ENCODE measurements around the gene C2orf74.

DNA sequence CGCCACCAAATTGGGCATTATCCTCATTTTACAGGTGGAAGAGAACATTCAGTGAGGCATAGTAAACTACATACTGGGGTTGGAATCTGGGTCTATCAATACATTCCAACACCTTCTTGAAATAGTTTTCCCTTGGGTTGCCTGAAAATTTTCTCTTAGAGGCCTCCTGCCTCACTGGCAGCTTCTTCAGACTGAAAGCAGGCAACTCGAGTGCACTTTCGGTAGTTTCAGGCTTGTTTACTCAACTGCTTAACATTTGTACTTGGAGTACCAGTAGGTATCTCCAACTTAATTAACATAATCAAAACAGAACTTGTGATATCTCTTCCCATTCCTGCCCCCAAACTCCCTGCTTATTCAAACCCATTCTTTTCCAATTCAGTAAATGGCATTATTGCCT, 36.2 kb upstream of the C2orf74 start:
- TF ChIP-seq, protein P1, sequence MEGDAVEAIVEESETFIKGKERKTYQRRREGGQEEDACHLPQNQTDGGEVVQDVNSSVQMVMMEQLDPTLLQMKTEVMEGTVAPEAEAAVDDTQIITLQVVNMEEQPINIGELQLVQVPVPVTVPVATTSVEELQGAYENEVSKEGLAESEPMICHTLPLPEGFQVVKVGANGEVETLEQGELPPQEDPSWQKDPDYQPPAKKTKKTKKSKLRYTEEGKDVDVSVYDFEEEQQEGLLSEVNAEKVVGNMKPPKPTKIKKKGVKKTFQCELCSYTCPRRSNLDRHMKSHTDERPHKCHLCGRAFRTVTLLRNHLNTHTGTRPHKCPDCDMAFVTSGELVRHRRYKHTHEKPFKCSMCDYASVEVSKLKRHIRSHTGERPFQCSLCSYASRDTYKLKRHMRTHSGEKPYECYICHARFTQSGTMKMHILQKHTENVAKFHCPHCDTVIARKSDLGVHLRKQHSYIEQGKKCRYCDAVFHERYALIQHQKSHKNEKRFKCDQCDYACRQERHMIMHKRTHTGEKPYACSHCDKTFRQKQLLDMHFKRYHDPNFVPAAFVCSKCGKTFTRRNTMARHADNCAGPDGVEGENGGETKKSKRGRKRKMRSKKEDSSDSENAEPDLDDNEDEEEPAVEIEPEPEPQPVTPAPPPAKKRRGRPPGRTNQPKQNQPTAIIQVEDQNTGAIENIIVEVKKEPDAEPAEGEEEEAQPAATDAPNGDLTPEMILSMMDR (IDR thresholded peaks at IDR 0.05 in 8 of 11, conservative IDR thresholded peaks at IDR 0.05 in 3 of 11), result no peak
- TF ChIP-seq POLR2A (IDR thresholded peaks at IDR 0.05), result no peak
